Kidney epithelial cell (primary cell): ENCODE measurements around the gene KLF2. TPM values are rescaled to one million over a fixed set of nuclear protein-coding genes. Genes with fewer than 3 reads are reported as not detected.

Experiments
- DNase-seq: peaks from one replicate; pipeline ENCODE4 v3.0.0-alpha.2; 2010; ENCODE audit warnings: low read depth
- H3K27me3 ChIP-seq: 2 replicates; pipeline ENCODE4 v1.6.0; 2011; ENCODE audit warnings: low read length; ENCODE audit not compliant: control insufficient read depth, insufficient read depth
- H3K36me3 ChIP-seq: 2 replicates; pipeline ENCODE4 v1.5.1; 2011; ENCODE audit warnings: low read length; ENCODE audit not compliant: control insufficient read depth, insufficient read depth
- H3K4me3 ChIP-seq: 2 replicates; pipeline ENCODE4 v1.5.1; 2011; ENCODE audit warnings: low read depth, mild to moderate bottlenecking, control low read depth, low read length
- CTCF ChIP-seq: IDR thresholded peaks from 2 replicates; pipeline ENCODE4 v1.5.1; 2011; ENCODE audit warnings: mild to moderate bottlenecking, moderate library complexity, low read length, control low read depth, inconsistent platforms; ENCODE audit not compliant: insufficient read depth, poor library complexity, severe bottlenecking
- total RNA-seq: library from RNA; depleted of rRNA; stranded (reverse); fragments of >200 nt; gene quantifications from 2 replicates; pipeline ENCODE4 v1.2.3, GENCODE V29; 2015

The KLF2 gene
- total RNA-seq, 1 donor from 2014 or later = 0.67 TPM

- peaks cover 8% of the 10 kb centered on the region for H3K27me3 ChIP-seq
- no peaks in the 10 kb centered on the region for H3K36me3 ChIP-seq
- TF ChIP-seq CTCF = no peak
- DNase-seq = no peak
- H3K4me3 ChIP-seq = no peak overlapping the region
Measured at GRCh38 chr19:16330806-16331690, 6.4 kb downstream of the KLF2 start.

- H3K4me3 ChIP-seq = no peak overlapping the region
- no peaks in the 10 kb centered on the region for H3K27me3 ChIP-seq
- H3K36me3 ChIP-seq = no peaks in the 10 kb centered on the region
- DNase-seq = no peak
- no peak for TF ChIP-seq CTCF
Measured at GRCh38 chr19:16333001-16333586, 8.5 kb downstream of the KLF2 start.

- Histone ChIP-seq H3K36me3 (no peaks in the 10 kb centered on the region), H3K4me3 (no peak overlapping the region), H3K27me3 (no peaks in the 10 kb centered on the region)
- no peak for DNase-seq
- no peak for TF ChIP-seq CTCF
Measured at GRCh38 chr19:16334411-16334810, 9.8 kb downstream of the KLF2 start.

- TF ChIP-seq CTCF = no peak
- no peak for DNase-seq
- Histone ChIP-seq H3K36me3 (no peaks in the 10 kb centered on the region), H3K27me3 (no peaks in the 10 kb centered on the region), H3K4me3 (no peak overlapping the region)
Measured at GRCh38 chr19:16335226-16335625, 10.6 kb downstream of the KLF2 start.

- no peaks in the 10 kb centered on the region for H3K36me3 ChIP-seq
- H3K27me3 ChIP-seq = no peaks in the 10 kb centered on the region
- no peak for DNase-seq
- H3K4me3 ChIP-seq = no peak overlapping the region
- no peak for TF ChIP-seq CTCF
Measured at GRCh38 chr19:16336571-16336970, 11.9 kb downstream of the KLF2 start.
